Measurements from ENCODE around the gene CAMSAP1.

DNA sequence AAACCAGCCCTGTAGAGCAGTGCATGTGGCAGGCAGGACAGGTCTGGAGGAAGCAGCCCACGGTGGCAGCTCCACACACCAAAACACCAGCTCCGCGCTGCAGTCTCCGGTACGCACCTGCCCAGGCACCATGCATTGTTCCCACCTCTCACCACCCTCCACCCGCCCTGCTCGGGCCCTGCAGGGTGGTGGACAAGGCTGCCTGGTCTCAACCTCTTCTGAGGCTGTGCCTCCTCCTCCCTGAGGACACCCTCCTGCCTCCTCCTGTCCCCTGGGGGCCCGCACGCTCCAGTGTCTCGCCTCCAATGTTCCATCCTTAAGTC lies 109.1 kb downstream of the CAMSAP1 start:
- TF ChIP-seq, protein P1, sequence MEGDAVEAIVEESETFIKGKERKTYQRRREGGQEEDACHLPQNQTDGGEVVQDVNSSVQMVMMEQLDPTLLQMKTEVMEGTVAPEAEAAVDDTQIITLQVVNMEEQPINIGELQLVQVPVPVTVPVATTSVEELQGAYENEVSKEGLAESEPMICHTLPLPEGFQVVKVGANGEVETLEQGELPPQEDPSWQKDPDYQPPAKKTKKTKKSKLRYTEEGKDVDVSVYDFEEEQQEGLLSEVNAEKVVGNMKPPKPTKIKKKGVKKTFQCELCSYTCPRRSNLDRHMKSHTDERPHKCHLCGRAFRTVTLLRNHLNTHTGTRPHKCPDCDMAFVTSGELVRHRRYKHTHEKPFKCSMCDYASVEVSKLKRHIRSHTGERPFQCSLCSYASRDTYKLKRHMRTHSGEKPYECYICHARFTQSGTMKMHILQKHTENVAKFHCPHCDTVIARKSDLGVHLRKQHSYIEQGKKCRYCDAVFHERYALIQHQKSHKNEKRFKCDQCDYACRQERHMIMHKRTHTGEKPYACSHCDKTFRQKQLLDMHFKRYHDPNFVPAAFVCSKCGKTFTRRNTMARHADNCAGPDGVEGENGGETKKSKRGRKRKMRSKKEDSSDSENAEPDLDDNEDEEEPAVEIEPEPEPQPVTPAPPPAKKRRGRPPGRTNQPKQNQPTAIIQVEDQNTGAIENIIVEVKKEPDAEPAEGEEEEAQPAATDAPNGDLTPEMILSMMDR (IDR thresholded peaks at IDR 0.05), result no peak
- no peak for TF ChIP-seq POLR2A (IDR thresholded peaks at IDR 0.05)
